ENCODE results near the gene USP25.

Gene USP25

GRCh38 chr21:15809818-15810217 lies 80.0 kb downstream of the USP25 start:
- DNase-seq (ENCODE audit: low read depth), result no peak

DNA sequence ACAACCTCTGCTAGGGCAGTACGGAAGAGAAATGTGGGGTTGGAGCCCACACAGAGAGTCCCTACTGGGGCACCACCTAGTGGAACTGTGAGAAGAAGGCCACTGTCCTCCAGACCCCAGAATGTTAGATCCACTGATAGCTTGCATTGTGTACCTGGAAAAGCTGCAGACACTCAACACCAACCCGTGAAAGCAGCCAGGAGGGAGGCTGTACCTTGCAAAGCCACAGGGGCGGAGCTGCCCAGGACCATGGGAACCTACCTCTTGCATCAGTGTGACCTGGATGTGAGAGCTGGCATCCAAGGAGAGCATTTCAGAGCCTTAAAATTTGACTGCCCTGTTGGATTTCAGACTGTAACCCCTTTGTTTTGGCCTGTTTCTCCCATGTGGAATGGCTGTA lies 85.5 kb downstream of the USP25 start:
- DNase-seq (ENCODE audit: low read depth), result no peak

- no peak for DNase-seq (ENCODE audit: low read depth)
These were observed 90.5 kb downstream of the USP25 start for GRCh38 chr21:15820327-15820726.

GRCh38 chr21:15820852-15821379 lies 91.1 kb downstream of the USP25 start:
- DNase-seq (ENCODE audit: low read depth), result no peak

DNA sequence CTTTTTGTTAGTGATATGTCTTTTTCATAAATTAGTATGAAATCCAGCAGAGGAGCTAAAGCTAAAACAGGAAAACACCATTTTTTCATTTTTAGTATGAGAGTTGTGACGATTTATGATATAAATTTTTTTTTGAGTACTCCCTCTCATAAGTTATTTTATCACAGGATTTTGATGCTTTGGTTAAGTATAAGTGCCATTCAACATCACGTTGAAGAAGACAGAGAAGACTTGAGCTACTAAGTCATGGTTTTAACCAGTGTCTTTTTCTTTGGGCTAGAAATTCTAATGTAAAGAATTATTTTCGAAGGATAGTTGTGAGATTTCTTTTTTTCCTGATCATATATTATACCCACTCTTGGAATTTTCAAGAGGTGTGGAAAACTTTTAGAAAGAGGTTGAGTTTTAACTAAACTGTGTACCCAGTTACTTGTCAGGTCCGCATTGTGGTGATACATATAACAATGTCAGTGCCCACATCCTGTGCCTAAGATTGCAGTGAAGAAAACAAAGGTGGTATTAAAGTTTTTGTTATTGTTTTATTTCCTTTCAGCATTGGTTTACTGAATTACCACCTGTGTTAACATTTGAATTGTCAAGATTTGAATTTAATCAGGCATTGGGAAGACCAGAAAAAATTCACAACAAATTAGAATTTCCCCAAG lies 93.8 kb downstream of the USP25 start:
- DNase-seq (ENCODE audit: low read depth), result no peak

DNA sequence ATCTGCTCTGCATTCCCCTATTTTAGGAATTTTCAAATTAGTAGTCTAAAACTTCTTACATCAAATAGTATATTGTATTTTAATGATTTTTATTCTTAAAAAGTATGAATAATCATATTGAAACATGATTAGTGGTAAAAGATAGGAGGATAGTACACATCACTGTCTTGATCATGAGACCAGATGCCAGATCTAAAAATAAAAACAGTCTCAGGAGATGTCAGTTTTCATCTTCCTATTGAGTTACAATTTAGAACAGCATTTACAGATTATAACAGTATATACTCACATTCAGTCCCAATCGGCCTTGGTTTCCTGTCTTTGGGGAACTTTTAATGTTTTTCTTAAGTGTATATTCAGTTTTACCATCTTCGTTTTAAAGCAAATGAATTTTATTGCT lies 95.9 kb downstream of the USP25 start:
- no peak for DNase-seq (ENCODE audit: low read depth)

GRCh38 chr21:15826147-15826780 lies 96.5 kb downstream of the USP25 start:
- no peak for DNase-seq (ENCODE audit: low read depth)

- DNase-seq (ENCODE audit: low read depth), result no peak
These were observed 97.3 kb downstream of the USP25 start for GRCh38 chr21:15826908-15827601.

- no peak for DNase-seq (ENCODE audit: low read depth)
These were observed 101.7 kb downstream of the USP25 start for GRCh38 chr21:15831497-15831896.

GRCh38 chr21:15837645-15838044 lies 107.9 kb downstream of the USP25 start:
- DNase-seq (ENCODE audit: low read depth), result no peak

DNA sequence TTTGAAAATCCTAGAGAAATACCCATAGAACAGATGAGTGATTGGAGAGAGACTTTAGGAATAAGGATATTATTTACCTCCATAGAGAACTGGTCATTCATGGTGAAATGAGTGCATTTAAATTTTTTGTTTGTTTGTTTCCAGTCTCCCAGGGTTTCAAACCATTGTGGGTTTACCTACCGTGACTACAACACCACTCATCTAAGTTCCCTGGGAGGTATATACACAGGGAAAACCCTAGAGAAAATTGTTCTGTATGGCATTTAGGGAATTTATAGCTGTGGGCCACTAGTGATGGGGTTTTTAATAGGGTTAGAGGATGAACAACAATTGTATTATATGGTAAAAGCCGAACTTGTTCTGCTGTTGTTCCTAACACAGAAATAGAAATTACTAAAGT lies 109.2 kb downstream of the USP25 start:
- no peak for DNase-seq (ENCODE audit: low read depth)

DNA sequence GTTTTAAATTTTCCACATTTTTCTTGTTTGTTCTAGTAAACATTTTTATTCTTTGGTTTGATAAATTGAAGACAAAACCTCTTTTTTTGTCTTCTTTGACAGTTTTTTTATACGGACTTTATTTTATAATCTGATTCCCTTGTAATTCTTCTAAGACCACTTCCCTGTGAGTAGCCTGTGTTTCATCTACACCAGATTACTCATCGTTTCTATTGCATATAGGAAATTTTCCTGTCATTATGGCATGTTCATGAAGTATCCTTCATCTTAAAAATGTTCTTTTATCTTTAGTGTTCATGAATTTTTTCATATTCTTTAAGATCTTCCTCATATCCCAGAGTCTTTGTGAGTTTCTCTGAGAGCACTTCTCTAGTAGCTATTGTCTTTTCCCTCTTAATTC lies 109.8 kb downstream of the USP25 start:
- no peak for DNase-seq (ENCODE audit: low read depth)

GRCh38 chr21:15840406-15840805 lies 110.6 kb downstream of the USP25 start:
- no peak for DNase-seq (ENCODE audit: low read depth)

DNA sequence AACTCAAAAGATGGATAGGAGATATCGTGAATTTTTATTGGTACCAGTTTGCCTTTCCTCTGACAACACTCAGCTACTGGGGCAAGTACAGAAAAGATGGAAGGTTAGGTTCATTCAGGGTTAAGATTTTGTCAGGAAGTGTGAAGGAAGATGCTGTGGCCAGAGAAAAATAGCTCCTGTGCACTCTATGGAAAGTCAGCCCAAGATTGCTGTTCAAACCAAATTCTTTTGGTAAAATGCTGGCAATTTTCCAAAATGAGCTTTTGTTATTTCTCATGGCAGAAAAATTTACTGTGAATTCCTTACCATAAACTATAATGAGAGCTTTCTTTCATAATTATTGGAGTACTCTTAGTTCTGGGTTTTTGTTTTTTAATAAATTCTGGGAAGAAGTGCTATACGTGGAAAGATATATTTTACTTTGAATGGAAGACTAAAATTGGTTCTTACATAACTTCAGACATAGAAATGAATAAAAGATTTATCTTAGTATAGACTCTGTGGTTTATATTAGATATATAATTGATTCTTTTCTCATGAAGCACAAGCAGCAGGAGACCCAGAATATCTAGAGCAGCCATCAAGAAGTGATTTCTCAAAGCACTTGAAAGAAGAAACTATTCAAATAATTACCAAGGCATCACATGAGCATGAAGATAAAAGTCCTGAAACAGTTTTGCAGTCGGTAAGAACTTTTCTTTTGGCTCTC lies 112.2 kb downstream of the USP25 start:
- no peak for DNase-seq (ENCODE audit: low read depth)

GRCh38 chr21:15842565-15842880 lies 112.7 kb downstream of the USP25 start:
- DNase-seq (ENCODE audit: low read depth), result no peak

- no peak for DNase-seq (ENCODE audit: low read depth)
These were observed 114.0 kb downstream of the USP25 start for GRCh38 chr21:15843766-15844165.

DNA sequence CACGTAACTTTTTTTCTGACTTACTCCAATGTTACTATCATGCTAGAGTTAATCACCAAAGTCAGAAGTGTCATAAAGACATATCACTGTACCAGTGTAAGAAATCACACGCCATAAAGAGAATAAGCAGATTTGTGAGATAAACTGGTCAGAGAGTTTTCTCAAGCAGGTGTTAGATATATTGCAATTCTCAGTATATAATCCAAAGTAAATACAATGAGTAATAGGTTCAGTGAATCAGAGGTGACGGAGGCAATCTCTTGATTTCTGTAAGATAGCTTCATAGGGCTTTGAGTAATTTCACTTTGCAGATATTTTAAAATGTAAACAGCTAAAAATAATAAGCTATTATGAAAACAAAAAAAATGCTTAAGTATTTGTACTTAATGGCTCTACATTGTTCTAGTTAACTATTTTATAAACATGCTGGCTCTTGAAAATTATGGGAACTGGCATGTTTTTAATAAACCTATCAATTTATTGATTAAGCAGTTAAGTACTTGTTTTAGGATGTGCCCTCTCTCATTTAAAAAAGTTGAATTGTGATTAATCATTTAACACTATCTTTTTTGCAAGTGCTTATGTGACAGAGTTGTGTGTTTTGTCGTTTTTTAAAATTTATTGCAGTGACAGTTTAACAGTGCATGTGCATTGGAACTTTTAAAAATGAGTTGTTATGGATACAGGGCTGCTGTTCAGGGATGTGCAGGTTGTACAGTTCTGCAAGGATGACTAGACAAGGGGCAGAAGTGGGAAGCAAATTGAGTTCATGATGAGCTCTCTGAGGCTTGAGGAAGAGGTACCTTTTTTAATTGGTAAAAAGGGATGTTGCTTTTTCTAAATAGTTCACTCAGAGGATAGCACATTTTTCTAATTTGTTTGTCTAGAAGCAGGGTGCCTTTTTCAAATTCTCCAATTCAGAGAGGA lies 119.1 kb downstream of the USP25 start:
- DNase-seq (ENCODE audit: low read depth), result no peak

DNA sequence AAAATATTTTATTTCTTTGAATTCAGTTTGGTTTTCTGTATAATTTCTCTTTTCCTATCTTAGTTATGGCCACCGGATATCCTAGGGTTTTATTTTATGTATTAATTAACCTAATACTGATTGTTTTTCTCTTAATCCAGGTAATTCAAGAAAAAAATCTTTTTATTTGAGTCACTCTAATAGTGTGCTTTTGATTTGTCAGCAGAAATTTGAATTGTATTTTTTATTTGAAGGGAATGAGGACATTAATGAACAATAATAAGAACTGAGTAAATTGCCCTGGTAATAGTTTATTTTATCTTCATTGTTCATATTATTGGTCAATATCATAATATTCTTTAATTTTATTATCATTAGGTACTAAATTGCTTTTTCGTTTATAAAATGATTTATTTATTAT lies 120.1 kb downstream of the USP25 start:
- DNase-seq (ENCODE audit: low read depth), result no peak

GRCh38 chr21:15850645-15851044 lies 120.9 kb downstream of the USP25 start:
- DNase-seq (ENCODE audit: low read depth), result no peak

DNA sequence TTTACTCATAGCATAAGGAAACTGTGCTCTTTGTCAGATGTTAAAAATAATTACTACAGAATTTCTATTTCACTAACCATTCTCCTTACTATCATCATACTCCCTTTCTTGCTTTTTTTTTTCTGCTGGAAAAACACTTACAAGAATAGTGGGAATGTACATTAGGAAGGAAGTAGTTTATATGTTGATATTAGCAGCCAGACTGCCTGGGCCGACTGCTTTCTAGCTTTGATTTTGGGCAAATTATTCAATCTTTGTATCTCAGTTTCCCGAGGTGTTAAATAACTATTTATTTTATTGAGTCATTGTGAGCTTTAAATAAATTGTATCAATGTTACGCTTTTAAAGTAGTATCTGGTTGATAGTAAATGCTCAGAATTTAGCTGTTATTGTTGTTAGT lies 122.4 kb downstream of the USP25 start:
- DNase-seq (ENCODE audit: low read depth), result no peak

DNA sequence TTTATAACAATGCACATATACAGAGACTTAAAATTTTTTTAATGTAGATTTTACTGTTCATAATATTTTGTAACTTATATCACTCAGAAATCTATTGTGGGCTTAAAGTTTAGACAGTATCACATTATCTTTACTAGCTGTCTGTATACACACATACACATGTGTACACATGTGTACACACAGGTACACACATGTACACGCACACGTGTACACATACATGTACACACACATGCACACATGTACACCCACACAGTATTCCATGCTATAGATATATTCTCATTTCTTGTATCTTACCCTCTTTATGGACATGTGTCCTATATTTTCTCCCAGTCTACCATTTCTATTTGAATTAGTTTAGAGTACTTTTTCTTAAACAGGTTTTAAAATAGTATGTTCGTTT lies 123.3 kb downstream of the USP25 start:
- DNase-seq (ENCODE audit: low read depth), result no peak

DNA sequence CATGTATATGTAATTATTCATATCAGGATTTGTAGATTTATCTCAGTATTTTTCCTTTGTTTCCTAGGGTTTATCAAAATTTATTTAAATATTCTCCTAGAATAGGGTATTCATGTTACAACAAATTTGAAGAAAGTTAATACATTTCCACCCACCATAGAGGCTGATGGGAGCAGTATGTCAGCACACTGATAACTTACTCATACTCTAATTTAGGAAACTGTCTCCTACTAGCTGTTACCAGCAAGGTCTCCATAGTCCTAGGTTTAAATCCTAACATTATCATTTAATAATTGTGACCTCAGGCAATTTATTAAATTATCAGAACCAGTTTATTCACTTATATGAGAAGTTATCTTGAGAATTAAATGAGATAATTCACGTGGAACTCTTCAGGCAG lies 127.0 kb downstream of the USP25 start:
- no peak for DNase-seq (ENCODE audit: low read depth)
